SK-N-SH (cell line): Measurements from ENCODE around the gene NPW. TPM values are rescaled to one million over a fixed set of nuclear protein-coding genes. Genes with fewer than 3 reads are reported as not detected.

Source experiments
- CTCF ChIA-PET: fragments of 300-600, 350-600 bp; formaldehyde crosslinking; extraction: SDS; loops from one replicate; lab custom pipeline; 2021; lab: Yijun Ruan, JAX
- POLR2A ChIA-PET: fragments of 350-600 bp; sonication (Branson Sonifier 250); formaldehyde crosslinking; extraction: SDS; loops from one replicate; lab custom pipeline; 2020; ENCODE audit warnings: antibody characterized with exemption, inconsistent platforms; lab: Yijun Ruan, JAX
- DNase-seq: peaks from one replicate; pipeline ENCODE4 v3.0.0; 2012
- H2AFZ ChIP-seq: fragments of 200-600 bp; sonication (generic); 2 replicates; pipeline ENCODE4 v1.8.1; 2016; ENCODE audit warnings: antibody characterized with exemption, mild to moderate bottlenecking, low read depth
- H3F3A ChIP-seq: fragments of 200-600 bp; sonication (generic); replicated peaks from 2 replicates; pipeline ENCODE3; 2016; ENCODE audit warnings: antibody characterized with exemption, mild to moderate bottlenecking; ENCODE audit not compliant: insufficient read depth
- H3K27ac ChIP-seq, 2 experiments: fragments of 200-500 bp in 1 of 2; fragments of 200-600 bp in 1 of 2; sonication (Bioruptor generic) in 1 of 2; sonication (generic), shearing (Covaris generic) in 1 of 2; 2 replicates each; pipeline versions ENCODE4 v1.5.1 to v1.6.1; 2014 to 2016; ENCODE audit warnings: low read depth in 2 of 2, inconsistent platforms in 1 of 2, low read length in 1 of 2, mild to moderate bottlenecking in 1 of 2, mixed read lengths in 1 of 2
- H3K27me3 ChIP-seq: fragments of 200-600 bp; sonication (generic), shearing (Covaris generic); 2 replicates; pipeline ENCODE4 v1.6.1; 2016; ENCODE audit warnings: mixed run types; ENCODE audit not compliant: insufficient read depth
- H3K36me3 ChIP-seq, 2 experiments: fragments of 200-500 bp in 1 of 2; fragments of 200-600 bp in 1 of 2; sonication (Bioruptor generic) in 1 of 2; sonication (generic) in 1 of 2; replicated peaks in 1 of 2; 2 replicates each; pipeline versions ENCODE3 to v1.5.1; 2014 to 2016; ENCODE audit warnings: low read length in 1 of 2, mild to moderate bottlenecking in 1 of 2; ENCODE audit not compliant: insufficient read depth in 2 of 2, control insufficient read depth in 1 of 2
- H3K4me1 ChIP-seq, 2 experiments: fragments of 200-500 bp in 1 of 2; fragments of 200-600 bp in 1 of 2; sonication (Bioruptor generic) in 1 of 2; sonication (generic), shearing (Covaris generic) in 1 of 2; 2 replicates each; pipeline versions ENCODE4 v1.5.1 to v1.6.1; 2014 to 2016; ENCODE audit warnings: low read depth in 1 of 2, low read length in 1 of 2, mixed run types in 1 of 2; ENCODE audit not compliant: insufficient read depth in 2 of 2, control insufficient read depth in 1 of 2
- H3K4me2 ChIP-seq: fragments of 200-600 bp; sonication (generic), shearing (Covaris generic); 2 replicates; pipeline ENCODE4 v1.6.1; 2017; ENCODE audit warnings: mixed run types
- H3K4me3 ChIP-seq, 2 experiments: fragments of 200-500 bp in 1 of 2; fragments of 200-600 bp in 1 of 2; sonication (Bioruptor generic) in 1 of 2; sonication (generic), shearing (Covaris generic) in 1 of 2; 2 replicates each; pipeline versions ENCODE4 v1.5.1 to v1.8.1; 2014 to 2016; ENCODE audit warnings: low read depth in 2 of 2, inconsistent platforms in 1 of 2, low read length in 1 of 2, mild to moderate bottlenecking in 1 of 2, mixed read lengths in 1 of 2, moderate library complexity in 1 of 2
- H3K79me2 ChIP-seq: fragments of 200-600 bp; sonication (generic); 2 replicates; pipeline ENCODE4 v1.8.1; 2017; ENCODE audit warnings: mild to moderate bottlenecking; ENCODE audit not compliant: insufficient read depth
- H3K9ac ChIP-seq: fragments of 200-600 bp; sonication (generic); 2 replicates; pipeline ENCODE4 v1.6.1; 2017; ENCODE audit warnings: mixed run types
- H3K9me2 ChIP-seq: fragments of 200-600 bp; sonication (generic); 2 replicates; pipeline ENCODE4 v1.6.1; 2017; ENCODE audit warnings: mixed run types
- H3K9me3 ChIP-seq: fragments of 200-600 bp; sonication (generic); 2 replicates; pipeline ENCODE4 v1.6.1; 2017; ENCODE audit warnings: mixed run types, mild to moderate bottlenecking, moderate library complexity
- H4K20me1 ChIP-seq: fragments of 200-600 bp; sonication (generic); 2 replicates; pipeline ENCODE4 v1.6.1; 2017; ENCODE audit warnings: mild to moderate bottlenecking, mixed run types; ENCODE audit not compliant: insufficient read depth
- FOXM1 ChIP-seq: IDR thresholded peaks from 2 replicates; pipeline ENCODE4 v1.4.0; 2012; ENCODE audit warnings: low read depth, mild to moderate bottlenecking
- GABPA ChIP-seq: IDR thresholded peaks from 2 replicates; pipeline ENCODE4 v1.4.0; 2012; ENCODE audit warnings: low read depth, mild to moderate bottlenecking
- MXI1 ChIP-seq: IDR thresholded peaks from 2 replicates; pipeline ENCODE4 v1.6.1; 2012; ENCODE audit warnings: mild to moderate bottlenecking, low read depth, low read length, improper control_type of control experiment
- NFIC ChIP-seq: IDR thresholded peaks from 2 replicates; pipeline ENCODE4 v1.4.0; 2012; ENCODE audit warnings: borderline replicate concordance
- NRF1 ChIP-seq: IDR thresholded peaks from 2 replicates; pipeline ENCODE4 v1.6.1; 2012; ENCODE audit warnings: low read depth, mild to moderate bottlenecking, low read length
- POLR2AphosphoS5 ChIP-seq: IDR thresholded peaks from 2 replicates; pipeline ENCODE4 v1.6.1; 2012; ENCODE audit warnings: low read depth, low read length
- SIN3A ChIP-seq: IDR thresholded peaks from 2 replicates; pipeline ENCODE4 v1.6.1; 2012; ENCODE audit warnings: low read depth, mild to moderate bottlenecking, low read length, moderate library complexity, borderline replicate concordance
- SMC3 ChIP-seq: IDR thresholded peaks from 2 replicates; pipeline ENCODE4 v1.6.1; 2012; ENCODE audit warnings: low read depth, low read length, improper control_type of control experiment
- TCF12 ChIP-seq: IDR thresholded peaks from 2 replicates; pipeline ENCODE4 v1.4.0; 2012
- WGBS: methylation state at CpG from one replicate; pipeline ENCODE4 v1.1.6; 2017; ENCODE audit warnings: low lambda C conversion rate; 5-methylcytosine and 5-hydroxymethylcytosine counted together
- polyA plus RNA-seq, 3 experiments: library from polyadenylated mRNA; depleted of rRNA; stranded (reverse); fragments of >200 nt; gene quantifications; 2 replicates each; pipeline ENCODE4 v1.2.3, GENCODE V29; 2012
- TF ChIP-seq, protein P1 (sequence below): IDR thresholded peaks from 2 replicates; pipeline ENCODE4 v1.6.1; 2012; ENCODE audit warnings: mild to moderate bottlenecking, low read depth, low read length, moderate library complexity
- TF ChIP-seq, protein P2 (sequence below): fragments of 150-350 bp; IDR thresholded peaks from 2 replicates; pipeline ENCODE4 v1.6.1; 2017; ENCODE audit warnings: antibody characterized with exemption, low read length, low read depth, borderline replicate concordance
- TF ChIP-seq, protein P3 (sequence below): fragments of 200-600 bp; sonication (generic); IDR thresholded peaks from 2 replicates; pipeline ENCODE4 v1.6.1; 2017; ENCODE audit warnings: antibody characterized with exemption, mild to moderate bottlenecking, moderate library complexity
- TF ChIP-seq, protein P4 (sequence below): IDR thresholded peaks from 2 replicates; pipeline ENCODE4 v1.4.0; 2012; ENCODE audit warnings: low read depth, borderline replicate concordance

The NPW gene
- polyA plus RNA-seq, 1 of the 3 experiments (the other 2 are of a cell fraction) = 1.1 TPM

DNA sequence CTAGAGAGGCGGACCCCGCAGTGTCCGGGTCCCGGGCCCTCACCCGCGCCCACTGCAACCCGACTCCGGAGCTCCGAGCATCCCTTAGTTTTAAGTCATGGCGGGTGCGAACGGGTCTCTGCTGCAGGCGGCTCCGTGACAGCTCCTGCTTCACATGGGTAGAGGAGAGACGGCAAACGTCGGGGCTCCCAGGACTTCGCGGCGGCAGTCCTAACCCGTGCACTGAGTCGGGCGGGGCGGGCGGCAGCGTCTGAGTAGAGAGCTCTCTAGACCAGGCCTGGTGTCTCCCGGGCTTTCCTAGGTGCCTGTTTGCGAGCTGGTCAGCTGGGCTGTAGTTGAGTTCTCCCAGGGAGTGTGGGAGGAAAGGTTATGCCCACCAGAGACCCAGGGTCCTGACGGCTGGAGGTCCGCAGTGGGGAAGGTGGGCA lies 28.5 kb downstream of the NPW start:
- peaks cover 14 to 17% of the 10 kb centered on the region in 2 experiments for H3K36me3 ChIP-seq
- TF ChIP-seq SMC3 (no peak), NRF1 (no peak), MXI1 (0 out of 2 replicates have a peak, but pooled peaks have one; percentile 9), SIN3A (0 out of 2 replicates have a peak, but pooled peaks have one; percentile 4), FOXM1 (no peak), NFIC (no peak)
- no peak for DNase-seq
- H4K20me1 ChIP-seq = no peaks in the 10 kb centered on the region
- peaks cover 4 to 20% of the 10 kb centered on the region in 2 experiments; a peak in 3 of 4 replicates for H3K4me1 ChIP-seq
- peak overlapping the region; percentile 71 for H2AFZ ChIP-seq
- no peaks in the 10 kb centered on the region for H3K9me2 ChIP-seq
- peak overlapping the region; percentile 98 for H3K4me2 ChIP-seq
- no peaks in the 10 kb centered on the region for H3K9me3 ChIP-seq
- WGBS = 0% methylated on average over 10 of the region's 30 CpGs
- H3K9ac ChIP-seq = peak overlapping the region; percentile 74
- H3K4me3 ChIP-seq = peak overlapping the region; percentile 71 to 76
- peak overlapping the region; percentile 33 to 39; a peak in 2 of 4 replicates for H3K27ac ChIP-seq
- ChIA-PET POLR2A (interaction anchor here (0.9 to 2.1 kb wide), 14 partner anchors 9 to 421 kb away, joined by 3 to 12 read pairs (median 5); partner anchors contain the start of gene TRAF7), CTCF (interaction anchor here (0.9 to 5.8 kb wide), 9 partner anchors 14 to 105 kb away, joined by 3 to 43 read pairs (median 6); no protein-coding TSS in a partner anchor)
- peaks cover 53% of the 10 kb centered on the region for H3K79me2 ChIP-seq
- no peaks in the 10 kb centered on the region for H3K27me3 ChIP-seq
- H3F3A ChIP-seq = no peaks in the 10 kb centered on the region

DNA sequence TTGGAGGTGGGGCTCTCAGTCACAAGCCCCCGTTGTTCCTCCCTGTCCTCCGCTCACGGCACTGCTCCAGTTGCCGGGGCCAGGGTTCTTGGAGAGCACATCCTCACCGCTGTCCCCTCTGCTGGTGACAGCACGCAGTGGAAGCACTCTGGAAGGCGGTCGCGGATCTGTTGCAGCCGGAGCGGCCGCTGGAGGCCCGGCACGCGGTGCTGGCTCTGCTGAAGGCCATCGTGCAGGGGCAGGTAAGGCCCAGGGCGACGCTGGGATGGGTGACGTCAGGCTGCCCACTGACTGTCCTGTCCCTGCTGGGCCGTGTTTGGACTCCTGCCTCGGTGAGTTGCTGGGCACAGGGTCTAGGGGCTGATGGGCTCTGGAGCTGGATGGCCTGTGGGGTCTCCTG lies 33.6 kb downstream of the NPW start:
- H3K36me3 ChIP-seq = peaks cover 17 to 46% of the 10 kb centered on the region in 2 experiments
- no peaks in the 10 kb centered on the region for H3K27me3 ChIP-seq
- no peak overlapping the region for H3K4me2 ChIP-seq
- POLR2A ChIA-PET = no interaction called here
- TF ChIP-seq GABPA (no peak), POLR2AphosphoS5 (no peak), TCF12 (no peak)
- TF ChIP-seq, protein P1, sequence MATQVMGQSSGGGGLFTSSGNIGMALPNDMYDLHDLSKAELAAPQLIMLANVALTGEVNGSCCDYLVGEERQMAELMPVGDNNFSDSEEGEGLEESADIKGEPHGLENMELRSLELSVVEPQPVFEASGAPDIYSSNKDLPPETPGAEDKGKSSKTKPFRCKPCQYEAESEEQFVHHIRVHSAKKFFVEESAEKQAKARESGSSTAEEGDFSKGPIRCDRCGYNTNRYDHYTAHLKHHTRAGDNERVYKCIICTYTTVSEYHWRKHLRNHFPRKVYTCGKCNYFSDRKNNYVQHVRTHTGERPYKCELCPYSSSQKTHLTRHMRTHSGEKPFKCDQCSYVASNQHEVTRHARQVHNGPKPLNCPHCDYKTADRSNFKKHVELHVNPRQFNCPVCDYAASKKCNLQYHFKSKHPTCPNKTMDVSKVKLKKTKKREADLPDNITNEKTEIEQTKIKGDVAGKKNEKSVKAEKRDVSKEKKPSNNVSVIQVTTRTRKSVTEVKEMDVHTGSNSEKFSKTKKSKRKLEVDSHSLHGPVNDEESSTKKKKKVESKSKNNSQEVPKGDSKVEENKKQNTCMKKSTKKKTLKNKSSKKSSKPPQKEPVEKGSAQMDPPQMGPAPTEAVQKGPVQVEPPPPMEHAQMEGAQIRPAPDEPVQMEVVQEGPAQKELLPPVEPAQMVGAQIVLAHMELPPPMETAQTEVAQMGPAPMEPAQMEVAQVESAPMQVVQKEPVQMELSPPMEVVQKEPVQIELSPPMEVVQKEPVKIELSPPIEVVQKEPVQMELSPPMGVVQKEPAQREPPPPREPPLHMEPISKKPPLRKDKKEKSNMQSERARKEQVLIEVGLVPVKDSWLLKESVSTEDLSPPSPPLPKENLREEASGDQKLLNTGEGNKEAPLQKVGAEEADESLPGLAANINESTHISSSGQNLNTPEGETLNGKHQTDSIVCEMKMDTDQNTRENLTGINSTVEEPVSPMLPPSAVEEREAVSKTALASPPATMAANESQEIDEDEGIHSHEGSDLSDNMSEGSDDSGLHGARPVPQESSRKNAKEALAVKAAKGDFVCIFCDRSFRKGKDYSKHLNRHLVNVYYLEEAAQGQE = no peak
- TF ChIP-seq, protein P2, sequence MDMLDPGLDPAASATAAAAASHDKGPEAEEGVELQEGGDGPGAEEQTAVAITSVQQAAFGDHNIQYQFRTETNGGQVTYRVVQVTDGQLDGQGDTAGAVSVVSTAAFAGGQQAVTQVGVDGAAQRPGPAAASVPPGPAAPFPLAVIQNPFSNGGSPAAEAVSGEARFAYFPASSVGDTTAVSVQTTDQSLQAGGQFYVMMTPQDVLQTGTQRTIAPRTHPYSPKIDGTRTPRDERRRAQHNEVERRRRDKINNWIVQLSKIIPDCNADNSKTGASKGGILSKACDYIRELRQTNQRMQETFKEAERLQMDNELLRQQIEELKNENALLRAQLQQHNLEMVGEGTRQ = no peak
- TF ChIP-seq, protein P3, sequence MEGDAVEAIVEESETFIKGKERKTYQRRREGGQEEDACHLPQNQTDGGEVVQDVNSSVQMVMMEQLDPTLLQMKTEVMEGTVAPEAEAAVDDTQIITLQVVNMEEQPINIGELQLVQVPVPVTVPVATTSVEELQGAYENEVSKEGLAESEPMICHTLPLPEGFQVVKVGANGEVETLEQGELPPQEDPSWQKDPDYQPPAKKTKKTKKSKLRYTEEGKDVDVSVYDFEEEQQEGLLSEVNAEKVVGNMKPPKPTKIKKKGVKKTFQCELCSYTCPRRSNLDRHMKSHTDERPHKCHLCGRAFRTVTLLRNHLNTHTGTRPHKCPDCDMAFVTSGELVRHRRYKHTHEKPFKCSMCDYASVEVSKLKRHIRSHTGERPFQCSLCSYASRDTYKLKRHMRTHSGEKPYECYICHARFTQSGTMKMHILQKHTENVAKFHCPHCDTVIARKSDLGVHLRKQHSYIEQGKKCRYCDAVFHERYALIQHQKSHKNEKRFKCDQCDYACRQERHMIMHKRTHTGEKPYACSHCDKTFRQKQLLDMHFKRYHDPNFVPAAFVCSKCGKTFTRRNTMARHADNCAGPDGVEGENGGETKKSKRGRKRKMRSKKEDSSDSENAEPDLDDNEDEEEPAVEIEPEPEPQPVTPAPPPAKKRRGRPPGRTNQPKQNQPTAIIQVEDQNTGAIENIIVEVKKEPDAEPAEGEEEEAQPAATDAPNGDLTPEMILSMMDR = no peak
- TF ChIP-seq, protein P4, sequence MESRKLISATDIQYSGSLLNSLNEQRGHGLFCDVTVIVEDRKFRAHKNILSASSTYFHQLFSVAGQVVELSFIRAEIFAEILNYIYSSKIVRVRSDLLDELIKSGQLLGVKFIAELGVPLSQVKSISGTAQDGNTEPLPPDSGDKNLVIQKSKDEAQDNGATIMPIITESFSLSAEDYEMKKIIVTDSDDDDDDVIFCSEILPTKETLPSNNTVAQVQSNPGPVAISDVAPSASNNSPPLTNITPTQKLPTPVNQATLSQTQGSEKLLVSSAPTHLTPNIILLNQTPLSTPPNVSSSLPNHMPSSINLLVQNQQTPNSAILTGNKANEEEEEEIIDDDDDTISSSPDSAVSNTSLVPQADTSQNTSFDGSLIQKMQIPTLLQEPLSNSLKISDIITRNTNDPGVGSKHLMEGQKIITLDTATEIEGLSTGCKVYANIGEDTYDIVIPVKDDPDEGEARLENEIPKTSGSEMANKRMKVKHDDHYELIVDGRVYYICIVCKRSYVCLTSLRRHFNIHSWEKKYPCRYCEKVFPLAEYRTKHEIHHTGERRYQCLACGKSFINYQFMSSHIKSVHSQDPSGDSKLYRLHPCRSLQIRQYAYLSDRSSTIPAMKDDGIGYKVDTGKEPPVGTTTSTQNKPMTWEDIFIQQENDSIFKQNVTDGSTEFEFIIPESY = no peak
- H2AFZ ChIP-seq = no peak overlapping the region
- no peak overlapping the region for H3K27ac ChIP-seq
- peaks cover 0 to 9% of the 10 kb centered on the region in 2 experiments; a peak in 2 of 4 replicates for H3K4me1 ChIP-seq
- no peak for DNase-seq
- no peaks in the 10 kb centered on the region for H3K9me2 ChIP-seq
- WGBS = 92% methylated on average over 11 of the region's 21 CpGs
- no peaks in the 10 kb centered on the region for H3F3A ChIP-seq
- CTCF ChIA-PET = interaction anchor here (2.1 kb wide), 1 partner anchor 31 kb away, joined by 5 read pairs; no protein-coding TSS in a partner anchor
- H3K79me2 ChIP-seq = peaks cover 37% of the 10 kb centered on the region
- H3K4me3 ChIP-seq = no peak overlapping the region
- H3K9ac ChIP-seq = no peak overlapping the region
- no peaks in the 10 kb centered on the region for H4K20me1 ChIP-seq
- no peaks in the 10 kb centered on the region for H3K9me3 ChIP-seq
